Kidney (tissue), 14 donors: Measurements from ENCODE around the gene OR6C2. TPM values are rescaled to one million over a fixed set of nuclear protein-coding genes. Genes with fewer than 3 reads are reported as not detected.

Experiments used
- DNase-seq, 5 donors: peaks; one replicate each; pipeline ENCODE4 v3.0.0-alpha.2; 2013 to 2020
- FAIRE-seq: peaks from 2 replicates; lab custom pipeline; 2012; peaks lifted over from hg19 to GRCh38; lab: Jason Lieb, UNC
- H3K27ac ChIP-seq, 2 donors: one replicate each; pipeline ENCODE4 v1.7.0; 2013; ENCODE audit warnings: low read depth in 2 of 2, low read length in 2 of 2, inconsistent platforms in 1 of 2
- H3K27me3 ChIP-seq: one replicate; pipeline ENCODE4 v1.7.1; 2013; ENCODE audit warnings: low read length, inconsistent platforms; ENCODE audit not compliant: control insufficient read depth, insufficient read depth
- H3K36me3 ChIP-seq, 3 donors: one replicate each; pipeline versions ENCODE4 v1.7.0 to v1.7.1; 2013; ENCODE audit warnings: low read length in 3 of 3, control low read depth in 1 of 3, inconsistent platforms in 1 of 3; ENCODE audit not compliant: insufficient read depth in 3 of 3, control insufficient read depth in 2 of 3
- H3K4me1 ChIP-seq, 3 donors: one replicate each; pipeline versions ENCODE4 v1.7.0 to v1.7.1; 2013; ENCODE audit warnings: low read length in 3 of 3, inconsistent platforms in 1 of 3, low read depth in 1 of 3; ENCODE audit not compliant: control insufficient read depth in 2 of 3, insufficient read depth in 2 of 3
- H3K4me3 ChIP-seq, 3 donors: one replicate each; pipeline versions ENCODE4 v1.7.0 to v1.8.1; 2013; ENCODE audit warnings: low read length in 3 of 3, control low read depth in 1 of 3, inconsistent platforms in 1 of 3
- H3K9ac ChIP-seq, 3 donors: one replicate each; pipeline versions ENCODE4 v1.7.0 to v1.7.1; 2013; ENCODE audit warnings: low read length in 3 of 3, control low read depth in 1 of 3, inconsistent platforms in 1 of 3
- H3K9me3 ChIP-seq, 3 donors: one replicate each; pipeline versions ENCODE4 v1.7.0 to v1.7.1; 2013; ENCODE audit warnings: low read length in 3 of 3, control low read depth in 1 of 3, inconsistent platforms in 1 of 3; ENCODE audit not compliant: control insufficient read depth in 2 of 3, insufficient read depth in 1 of 3
- intact Hi-C: fragments of 100-400 bp; cut with DNase I; formaldehyde crosslinking; loops from one replicate; pipeline ENCODE4 v1.11.1; 2022
- polyA plus RNA-seq: library from polyadenylated mRNA; stranded (reverse); fragments of 350-450 nt; fragmentation: Illumina TruSeq; extraction: RNeasy Lipid Tissue Mini Kit (QIAGEN cat#74804); gene quantifications from one replicate; pipeline ENCODE4 v1.2.3, GENCODE V29; 2014; ENCODE audit warnings: low read depth, low replicate concordance; ENCODE audit not compliant: insufficient read depth
- total RNA-seq: library from RNA; stranded (reverse); fragmentation: NEBNext Ultra II Directional; extraction: Animal tissue kit (Norgen Biotek cat#: 25700); gene quantifications from one replicate; pipeline ENCODE4 v1.2.1, GENCODE V29; 2021
- TF ChIP-seq, protein P1 (sequence below): IDR thresholded peaks from 3 replicates; pipeline ENCODE4 v1.5.1; 2012; ENCODE audit warnings: mild to moderate bottlenecking, moderate library complexity, borderline replicate concordance; ENCODE audit not compliant: insufficient read depth; ENCODE audit errors: extremely low read depth
- donor health status: control.
- donor health status: control.
- donor health status: control.
- donor health status: control.
- donor health status: control.
- donor health status: DM: yes; HTN: yes; CAD: no.
- donor health status: Normal renal cell carcinoma (clear cell type).

OR6C2 gene
- total and polyA plus RNA-seq, 2 donors from 2014 or later, result not detected

DNA sequence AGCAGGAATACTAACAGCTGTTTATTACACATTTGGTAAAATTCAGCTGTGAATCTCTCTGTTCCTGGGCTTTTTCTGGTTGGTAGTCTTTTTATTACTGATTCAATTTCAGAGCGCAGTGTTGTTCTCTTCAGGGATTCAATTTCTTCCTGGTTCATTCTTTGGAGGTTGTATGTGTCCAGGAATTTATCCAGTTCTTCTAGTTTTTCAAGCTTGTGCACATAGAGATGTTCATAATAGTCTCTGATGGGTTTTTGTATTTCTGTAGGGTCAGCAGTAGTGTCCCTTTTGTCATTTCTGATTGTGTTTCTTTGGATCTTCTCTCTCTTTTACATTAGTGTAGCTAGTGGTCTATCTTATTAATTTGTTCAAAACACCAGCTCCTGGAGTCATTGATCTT, 26.9 kb upstream of the OR6C2 start:
- intact Hi-C loops, result no loop called here
- H3K4me3 ChIP-seq, result no peak overlapping the region
- DNase-seq, result no peak
- no peaks in the 10 kb centered on the region for H3K36me3 ChIP-seq
- no peaks in the 10 kb centered on the region for H3K4me1 ChIP-seq
- H3K9ac ChIP-seq, result no peak overlapping the region
- H3K27me3 ChIP-seq, result no peaks in the 10 kb centered on the region
- H3K27ac ChIP-seq, result no peak overlapping the region
- TF ChIP-seq, protein P1, sequence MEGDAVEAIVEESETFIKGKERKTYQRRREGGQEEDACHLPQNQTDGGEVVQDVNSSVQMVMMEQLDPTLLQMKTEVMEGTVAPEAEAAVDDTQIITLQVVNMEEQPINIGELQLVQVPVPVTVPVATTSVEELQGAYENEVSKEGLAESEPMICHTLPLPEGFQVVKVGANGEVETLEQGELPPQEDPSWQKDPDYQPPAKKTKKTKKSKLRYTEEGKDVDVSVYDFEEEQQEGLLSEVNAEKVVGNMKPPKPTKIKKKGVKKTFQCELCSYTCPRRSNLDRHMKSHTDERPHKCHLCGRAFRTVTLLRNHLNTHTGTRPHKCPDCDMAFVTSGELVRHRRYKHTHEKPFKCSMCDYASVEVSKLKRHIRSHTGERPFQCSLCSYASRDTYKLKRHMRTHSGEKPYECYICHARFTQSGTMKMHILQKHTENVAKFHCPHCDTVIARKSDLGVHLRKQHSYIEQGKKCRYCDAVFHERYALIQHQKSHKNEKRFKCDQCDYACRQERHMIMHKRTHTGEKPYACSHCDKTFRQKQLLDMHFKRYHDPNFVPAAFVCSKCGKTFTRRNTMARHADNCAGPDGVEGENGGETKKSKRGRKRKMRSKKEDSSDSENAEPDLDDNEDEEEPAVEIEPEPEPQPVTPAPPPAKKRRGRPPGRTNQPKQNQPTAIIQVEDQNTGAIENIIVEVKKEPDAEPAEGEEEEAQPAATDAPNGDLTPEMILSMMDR, result no peak
- H3K9me3 ChIP-seq, result peaks cover 0 to 1% (median 0%) of the 10 kb centered on the region in 3 donors
- FAIRE-seq, result no peak

DNA sequence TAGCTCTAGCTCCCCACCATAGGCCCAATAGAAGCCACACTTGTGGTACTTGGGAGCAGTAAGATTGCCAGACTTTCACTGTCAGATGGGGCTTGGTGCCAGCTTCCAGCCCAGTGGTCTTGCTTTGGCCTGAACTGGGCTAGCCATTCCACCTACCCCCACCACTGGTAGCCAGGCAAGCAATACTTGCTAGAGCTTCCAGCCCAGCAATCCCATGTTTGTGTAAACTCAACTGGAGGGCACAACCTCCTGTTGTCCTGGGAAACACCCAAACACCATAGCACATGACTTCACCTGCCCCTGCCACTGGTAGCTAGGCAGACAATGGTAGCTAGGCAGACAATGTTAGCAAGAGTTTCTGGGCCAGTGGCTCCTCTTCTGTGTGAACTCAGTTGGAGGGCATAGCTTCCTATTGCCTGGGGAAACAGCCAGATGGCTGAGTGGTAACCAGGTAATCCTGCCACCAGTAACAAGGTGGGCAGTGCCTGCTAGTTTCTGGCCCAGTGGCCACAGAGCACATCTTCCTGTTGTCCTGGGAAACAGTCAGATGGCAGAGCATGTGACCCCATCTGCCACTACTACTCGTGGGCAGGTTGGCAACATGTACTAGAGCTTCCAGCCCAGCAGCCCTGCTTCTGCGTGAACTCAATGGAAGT, 23.4 kb upstream of the OR6C2 start:
- intact Hi-C loops, result no loop called here
- TF ChIP-seq, protein P1, result no peak

DNA sequence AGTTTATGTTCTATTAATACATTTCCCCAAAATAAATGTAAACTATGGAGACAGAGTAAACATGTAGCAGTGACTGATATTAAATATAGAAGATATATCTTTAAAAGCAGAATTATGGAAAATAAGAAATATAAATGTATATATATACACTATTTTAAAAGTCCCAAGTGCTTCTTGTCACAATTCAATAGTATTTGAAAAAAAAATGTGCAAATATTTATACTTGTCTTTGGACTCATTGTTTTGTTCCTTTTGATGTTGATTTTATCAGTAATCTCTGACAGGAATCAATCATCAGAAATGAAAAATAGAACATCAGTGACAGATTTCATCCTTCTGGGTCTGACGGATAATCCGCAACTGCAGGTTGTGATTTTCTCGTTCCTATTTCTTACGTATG, 17.9 kb upstream of the OR6C2 start, which contains the start of gene OR6C76:
TSS of gene OR6C76 (plus strand) at position 301 of the 400 bp plus-strand sequence. CDS start at position 301, 0 bp downstream.
- Histone ChIP-seq H3K36me3 (no peaks in the 10 kb centered on the region), H3K9ac (no peak within 1 kb of the TSS), H3K9me3 (no peaks in the 10 kb centered on the region), H3K4me3 (no peak within 1 kb of the TSS), H3K4me1 (no peaks in the 10 kb centered on the region), H3K27me3 (no peaks in the 10 kb centered on the region), H3K27ac (no peak within 1 kb of the TSS)
- TF ChIP-seq, protein P1, result no peak
- no peak for FAIRE-seq
- intact Hi-C loops, result no loop called here
- no peak for DNase-seq

More for the DNA sequence above, 23.4 kb upstream of the OR6C2 start:
- Histone ChIP-seq H3K9me3 (peaks cover 0 to 1% (median 0%) of the 10 kb centered on the region in 3 donors), H3K4me3 (no peak overlapping the region), H3K4me1 (no peaks in the 10 kb centered on the region), H3K36me3 (no peaks in the 10 kb centered on the region), H3K9ac (no peak overlapping the region), H3K27me3 (no peaks in the 10 kb centered on the region), H3K27ac (no peak overlapping the region)
- FAIRE-seq (no peak), DNase-seq (no peak)
